ENCODE results near the gene GALNT7.

- TF ChIP-seq ZNF146 (tag by site-specific recombination; IDR thresholded peaks at IDR 0.05) (no peak), KLF16 (tag by site-specific recombination; IDR thresholded peaks at IDR 0.05) (no peak), CTCF (tag by site-specific recombination; IDR thresholded peaks at IDR 0.05) (no peak), ZXDB (tag by site-specific recombination; IDR thresholded peaks at IDR 0.05) (no peak), ZBTB26 (tag by site-specific recombination; optimal IDR thresholded peaks at IDR 0.05) (no peak), ZNF324 (tag by site-specific recombination; IDR thresholded peaks at IDR 0.05) (no peak), WT1 (tag by site-specific recombination; IDR thresholded peaks at IDR 0.05) (no peak), ZNF548 (tag by site-specific recombination; IDR thresholded peaks at IDR 0.05) (no peak), KLF1 (tag by site-specific recombination; IDR thresholded peaks at IDR 0.05) (no peak), ZFP37 (tag by site-specific recombination; IDR thresholded peaks at IDR 0.05) (no peak), ZNF530 (tag by site-specific recombination; IDR thresholded peaks at IDR 0.05; ENCODE audit: low read depth) (no peak), ZNF155 (tag by site-specific recombination; IDR thresholded peaks at IDR 0.05) (no peak), ELK4 (IDR thresholded peaks at IDR 0.05; ENCODE audit: borderline replicate concordance, low read depth, low read length) (no peak)
Measured at GRCh38 chr4:173247321-173247720, 78.7 kb downstream of the GALNT7 start.
